ENCODE results near the gene ZDHHC14.

ZDHHC14 gene

GRCh38 chr6:157529654-157530039 lies 148.7 kb downstream of the ZDHHC14 start:
- Histone ChIP-seq H3K27me3 (ENCODE audit: control insufficient read depth in 2 of 2, insufficient read depth in 2 of 2, low read length in 2 of 2) (no peaks in the 10 kb centered on the region), H3K27ac (ENCODE audit: low read depth in 2 of 2, low read length in 2 of 2) (no peak overlapping the region), H3K4me3 (ENCODE audit: low read length in 2 of 2) (no peak overlapping the region), H3K36me3 (ENCODE audit: control insufficient read depth in 2 of 2, insufficient read depth in 2 of 2, low read length in 2 of 2) (peaks cover 0 to 2% of the 10 kb centered on the region in 2 donors), H3K9me3 (ENCODE audit: control insufficient read depth in 2 of 2, low read length in 2 of 2) (no peaks in the 10 kb centered on the region), H3K9ac (ENCODE audit: low read depth in 1 of 2, low read length in 2 of 2) (no peak overlapping the region), H3K4me1 (ENCODE audit: control insufficient read depth in 2 of 2, insufficient read depth in 2 of 2, low read length in 2 of 2) (peaks cover 14 to 16% of the 10 kb centered on the region in 2 donors)

- H3K27ac ChIP-seq (ENCODE audit: low read depth in 2 of 2, low read length in 2 of 2): no peak overlapping the region
- H3K36me3 ChIP-seq (ENCODE audit: control insufficient read depth in 2 of 2, insufficient read depth in 2 of 2, low read length in 2 of 2): peaks cover 0 to 2% of the 10 kb centered on the region in 2 donors
- no peaks in the 10 kb centered on the region for H3K9me3 ChIP-seq (ENCODE audit: control insufficient read depth in 2 of 2, low read length in 2 of 2)
- no peak overlapping the region for H3K4me3 ChIP-seq (ENCODE audit: low read length in 2 of 2)
- no peak overlapping the region for H3K9ac ChIP-seq (ENCODE audit: low read depth in 1 of 2, low read length in 2 of 2)
- no peaks in the 10 kb centered on the region for H3K27me3 ChIP-seq (ENCODE audit: control insufficient read depth in 2 of 2, insufficient read depth in 2 of 2, low read length in 2 of 2)
- peaks cover 17% of the 10 kb centered on the region in 2 donors for H3K4me1 ChIP-seq (ENCODE audit: control insufficient read depth in 2 of 2, insufficient read depth in 2 of 2, low read length in 2 of 2)
These were observed 149.1 kb downstream of the ZDHHC14 start for GRCh38 chr6:157530126-157530525.

- H3K4me1 ChIP-seq (ENCODE audit: control insufficient read depth in 2 of 2, insufficient read depth in 2 of 2, low read length in 2 of 2): peaks cover 21 to 23% of the 10 kb centered on the region in 2 donors
- peak overlapping the region; percentile 47 to 53 for H3K4me3 ChIP-seq (ENCODE audit: low read length in 2 of 2)
- peak overlapping the region in 1 of 2 donors; percentile 26 for H3K9ac ChIP-seq (ENCODE audit: low read depth in 1 of 2, low read length in 2 of 2)
- no peaks in the 10 kb centered on the region for H3K9me3 ChIP-seq (ENCODE audit: control insufficient read depth in 2 of 2, low read length in 2 of 2)
- H3K36me3 ChIP-seq (ENCODE audit: control insufficient read depth in 2 of 2, insufficient read depth in 2 of 2, low read length in 2 of 2): peaks cover 0 to 2% of the 10 kb centered on the region in 2 donors
- no peaks in the 10 kb centered on the region for H3K27me3 ChIP-seq (ENCODE audit: control insufficient read depth in 2 of 2, insufficient read depth in 2 of 2, low read length in 2 of 2)
- no peak overlapping the region for H3K27ac ChIP-seq (ENCODE audit: low read depth in 2 of 2, low read length in 2 of 2)
These were observed 149.8 kb downstream of the ZDHHC14 start for GRCh38 chr6:157530724-157531168.

- peak overlapping the region; percentile 47 to 53 for H3K4me3 ChIP-seq (ENCODE audit: low read length in 2 of 2)
- H3K9me3 ChIP-seq (ENCODE audit: control insufficient read depth in 2 of 2, low read length in 2 of 2): no peaks in the 10 kb centered on the region
- H3K36me3 ChIP-seq (ENCODE audit: control insufficient read depth in 2 of 2, insufficient read depth in 2 of 2, low read length in 2 of 2): no peaks in the 10 kb centered on the region
- peaks cover 21 to 28% of the 10 kb centered on the region in 2 donors for H3K4me1 ChIP-seq (ENCODE audit: control insufficient read depth in 2 of 2, insufficient read depth in 2 of 2, low read length in 2 of 2)
- peak overlapping the region in 1 of 2 donors; percentile 14 for H3K9ac ChIP-seq (ENCODE audit: low read depth in 1 of 2, low read length in 2 of 2)
- H3K27me3 ChIP-seq (ENCODE audit: control insufficient read depth in 2 of 2, insufficient read depth in 2 of 2, low read length in 2 of 2): no peaks in the 10 kb centered on the region
- peak overlapping the region; percentile 25 to 40 for H3K27ac ChIP-seq (ENCODE audit: low read depth in 2 of 2, low read length in 2 of 2)
These were observed 150.4 kb downstream of the ZDHHC14 start for GRCh38 chr6:157531169-157531985.

GRCh38 chr6:157531986-157532365 lies 151.0 kb downstream of the ZDHHC14 start:
- H3K4me1 ChIP-seq (ENCODE audit: control insufficient read depth in 2 of 2, insufficient read depth in 2 of 2, low read length in 2 of 2): peaks cover 19 to 28% of the 10 kb centered on the region in 2 donors
- H3K27me3 ChIP-seq (ENCODE audit: control insufficient read depth in 2 of 2, insufficient read depth in 2 of 2, low read length in 2 of 2): no peaks in the 10 kb centered on the region
- H3K27ac ChIP-seq (ENCODE audit: low read depth in 2 of 2, low read length in 2 of 2): peak overlapping the region; percentile 25 to 40

GRCh38 chr6:157533048-157533871 lies 152.3 kb downstream of the ZDHHC14 start:
- no peaks in the 10 kb centered on the region for H3K9me3 ChIP-seq (ENCODE audit: control insufficient read depth in 2 of 2, low read length in 2 of 2)
- H3K36me3 ChIP-seq (ENCODE audit: control insufficient read depth in 2 of 2, insufficient read depth in 2 of 2, low read length in 2 of 2): no peaks in the 10 kb centered on the region
- H3K4me1 ChIP-seq (ENCODE audit: control insufficient read depth in 2 of 2, insufficient read depth in 2 of 2, low read length in 2 of 2): peaks cover 21 to 25% of the 10 kb centered on the region in 2 donors
- H3K4me3 ChIP-seq (ENCODE audit: low read length in 2 of 2): no peak overlapping the region
- H3K27me3 ChIP-seq (ENCODE audit: control insufficient read depth in 2 of 2, insufficient read depth in 2 of 2, low read length in 2 of 2): no peaks in the 10 kb centered on the region
- H3K27ac ChIP-seq (ENCODE audit: low read depth in 2 of 2, low read length in 2 of 2): no peak overlapping the region
- H3K9ac ChIP-seq (ENCODE audit: low read depth in 1 of 2, low read length in 2 of 2): no peak overlapping the region

More at GRCh38 chr6:157531986-157532365, 151.0 kb downstream of the ZDHHC14 start:
- H3K36me3 ChIP-seq (ENCODE audit: control insufficient read depth in 2 of 2, insufficient read depth in 2 of 2, low read length in 2 of 2): no peaks in the 10 kb centered on the region
- H3K4me3 ChIP-seq (ENCODE audit: low read length in 2 of 2): no peak overlapping the region
- H3K9me3 ChIP-seq (ENCODE audit: control insufficient read depth in 2 of 2, low read length in 2 of 2): no peaks in the 10 kb centered on the region
- H3K9ac ChIP-seq (ENCODE audit: low read depth in 1 of 2, low read length in 2 of 2): peak overlapping the region in 1 of 2 donors; percentile 14

GRCh38 chr6:157534134-157534871 lies 153.3 kb downstream of the ZDHHC14 start:
- Histone ChIP-seq H3K4me1 (ENCODE audit: control insufficient read depth in 2 of 2, insufficient read depth in 2 of 2, low read length in 2 of 2) (peaks cover 21 to 26% of the 10 kb centered on the region in 2 donors), H3K4me3 (ENCODE audit: low read length in 2 of 2) (no peak overlapping the region), H3K9ac (ENCODE audit: low read depth in 1 of 2, low read length in 2 of 2) (no peak overlapping the region), H3K27me3 (ENCODE audit: control insufficient read depth in 2 of 2, insufficient read depth in 2 of 2, low read length in 2 of 2) (no peaks in the 10 kb centered on the region), H3K9me3 (ENCODE audit: control insufficient read depth in 2 of 2, low read length in 2 of 2) (no peaks in the 10 kb centered on the region), H3K36me3 (ENCODE audit: control insufficient read depth in 2 of 2, insufficient read depth in 2 of 2, low read length in 2 of 2) (no peaks in the 10 kb centered on the region), H3K27ac (ENCODE audit: low read depth in 2 of 2, low read length in 2 of 2) (no peak overlapping the region)

- Histone ChIP-seq H3K27ac (ENCODE audit: low read depth in 2 of 2, low read length in 2 of 2) (peak overlapping the region in 1 of 2 donors; percentile 33), H3K36me3 (ENCODE audit: control insufficient read depth in 2 of 2, insufficient read depth in 2 of 2, low read length in 2 of 2) (no peaks in the 10 kb centered on the region), H3K4me3 (ENCODE audit: low read length in 2 of 2) (no peak overlapping the region), H3K9ac (ENCODE audit: low read depth in 1 of 2, low read length in 2 of 2) (no peak overlapping the region), H3K27me3 (ENCODE audit: control insufficient read depth in 2 of 2, insufficient read depth in 2 of 2, low read length in 2 of 2) (no peaks in the 10 kb centered on the region), H3K9me3 (ENCODE audit: control insufficient read depth in 2 of 2, low read length in 2 of 2) (no peaks in the 10 kb centered on the region), H3K4me1 (ENCODE audit: control insufficient read depth in 2 of 2, insufficient read depth in 2 of 2, low read length in 2 of 2) (peaks cover 27 to 32% of the 10 kb centered on the region in 2 donors)
These were observed 154.0 kb downstream of the ZDHHC14 start for GRCh38 chr6:157534977-157535339.

GRCh38 chr6:157535340-157536222 lies 154.6 kb downstream of the ZDHHC14 start:
- peaks cover 32 to 37% of the 10 kb centered on the region in 2 donors for H3K4me1 ChIP-seq (ENCODE audit: control insufficient read depth in 2 of 2, insufficient read depth in 2 of 2, low read length in 2 of 2)
- no peaks in the 10 kb centered on the region for H3K36me3 ChIP-seq (ENCODE audit: control insufficient read depth in 2 of 2, insufficient read depth in 2 of 2, low read length in 2 of 2)
- H3K9ac ChIP-seq (ENCODE audit: low read depth in 1 of 2, low read length in 2 of 2): no peak overlapping the region
- H3K4me3 ChIP-seq (ENCODE audit: low read length in 2 of 2): no peak overlapping the region
- no peaks in the 10 kb centered on the region for H3K9me3 ChIP-seq (ENCODE audit: control insufficient read depth in 2 of 2, low read length in 2 of 2)
- peak overlapping the region; percentile 26 to 33 for H3K27ac ChIP-seq (ENCODE audit: low read depth in 2 of 2, low read length in 2 of 2)
- H3K27me3 ChIP-seq (ENCODE audit: control insufficient read depth in 2 of 2, insufficient read depth in 2 of 2, low read length in 2 of 2): no peaks in the 10 kb centered on the region
